GM19452 (cell line): Measurements from ENCODE around the gene OTOF.

Source experiments
- ATAC-seq: cut with Tn5 transposase; IDR thresholded peaks from one replicate; pipeline ENCODE4 v1.9.1; 2021; ENCODE audit not compliant: unreplicated experiment

The OTOF gene

DNA sequence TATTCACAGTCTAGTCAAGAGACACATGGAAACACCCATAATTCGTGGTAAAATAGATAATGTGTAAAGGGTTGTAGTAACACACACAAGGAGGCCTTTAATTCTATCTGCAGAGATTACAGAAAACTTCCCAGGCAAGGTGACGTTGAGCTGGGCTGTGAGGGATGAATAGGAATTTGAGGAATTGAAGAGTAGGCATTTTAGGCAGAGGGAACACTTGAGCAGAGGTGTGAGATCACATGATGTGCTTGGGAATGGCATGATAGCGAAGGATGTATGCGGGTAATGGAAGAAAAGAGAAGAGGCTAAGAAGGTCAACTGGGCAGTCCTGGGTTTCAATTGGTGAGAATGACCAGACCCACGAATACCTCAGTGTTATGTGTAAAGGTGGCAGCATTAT, 56.0 kb downstream of the OTOF start:
- ATAC-seq: no peak

DNA sequence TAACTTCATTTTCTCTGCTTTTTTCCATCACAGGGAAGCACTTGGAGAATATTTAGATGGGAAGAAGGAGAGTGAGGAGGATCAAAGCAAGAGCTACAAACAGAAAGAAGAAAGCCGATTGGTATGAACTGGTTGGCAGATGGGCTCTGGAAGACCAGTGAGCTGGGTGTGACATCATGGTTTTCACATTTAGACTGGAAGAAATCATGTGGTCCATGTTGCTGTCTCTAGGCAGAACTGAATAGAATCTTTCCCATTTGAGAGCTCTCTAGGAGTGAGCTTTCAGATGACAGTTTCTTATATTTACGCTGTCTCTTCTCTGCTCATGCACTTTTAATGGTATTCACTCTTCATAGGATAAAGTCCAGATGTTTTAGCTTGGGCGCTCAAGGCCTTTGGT, 63.6 kb downstream of the OTOF start:
- no peak for ATAC-seq

DNA sequence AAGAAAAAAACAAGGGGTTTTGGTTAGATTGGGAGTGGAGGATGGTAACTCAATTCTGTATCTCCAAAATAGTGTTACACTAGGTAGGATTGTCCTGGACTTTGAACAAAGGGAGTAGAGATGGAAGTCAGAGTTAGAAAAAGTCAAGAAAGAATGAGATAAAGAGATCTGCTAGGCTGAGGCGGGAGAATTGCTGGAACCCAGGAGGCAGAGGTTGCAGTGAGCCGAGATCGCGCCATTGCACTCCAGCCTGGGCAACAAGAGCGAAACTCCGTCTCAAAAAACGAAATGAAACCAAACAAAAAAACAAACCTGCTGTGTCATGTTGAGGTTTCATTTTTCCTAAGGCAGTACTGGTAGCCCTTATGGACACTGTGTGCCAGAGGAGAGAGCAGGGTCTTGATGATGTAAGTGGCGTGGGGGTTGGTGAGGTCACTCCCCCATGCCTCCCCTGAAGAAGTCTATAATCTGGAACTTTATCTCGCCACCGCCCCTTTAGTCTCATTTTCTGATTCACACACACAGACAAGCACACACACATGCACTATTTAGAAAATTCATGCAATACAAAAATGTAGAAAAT, 65.7 kb downstream of the OTOF start:
- no peak for ATAC-seq

DNA sequence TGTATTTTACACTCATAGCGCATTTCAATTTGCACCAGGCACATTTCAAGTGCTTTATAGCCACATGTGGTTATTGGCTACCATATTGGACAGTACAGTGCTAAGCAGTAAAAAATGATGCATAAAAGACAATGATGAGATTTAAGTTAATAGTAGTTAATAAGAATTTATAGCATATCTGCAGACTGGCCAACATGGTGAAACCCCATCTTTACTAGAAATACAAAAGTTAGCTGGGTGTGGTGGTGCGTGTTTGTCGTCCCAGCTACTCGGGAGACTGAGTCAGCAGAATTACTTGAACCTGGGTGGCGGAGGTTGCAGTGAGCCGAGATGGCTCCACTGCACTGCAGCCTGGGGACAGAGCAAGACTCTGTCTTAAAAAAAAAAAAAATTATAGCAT, 66.5 kb downstream of the OTOF start:
- ATAC-seq: no peak

DNA sequence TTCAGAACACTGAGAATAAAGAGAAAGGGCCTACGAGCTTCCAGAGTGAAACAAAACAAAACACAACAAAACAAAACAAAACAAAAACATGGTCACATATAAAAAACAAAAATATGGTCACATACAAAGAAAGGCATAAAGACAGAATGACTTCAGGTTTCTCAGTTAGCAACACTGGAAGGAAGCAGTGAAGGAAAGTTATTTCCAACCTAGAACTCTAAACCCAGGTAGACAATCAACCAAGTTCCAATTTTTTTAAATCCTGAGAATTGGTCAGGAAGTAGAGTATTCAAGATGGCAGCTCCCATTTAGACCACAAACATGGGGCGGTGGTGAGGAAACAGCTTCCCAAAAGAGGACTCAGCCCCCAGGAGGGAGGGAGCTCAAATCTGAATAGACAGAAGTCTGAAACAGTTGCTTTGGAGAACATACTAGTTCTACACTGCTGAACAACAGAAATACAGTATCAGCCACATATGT, 67.1 kb downstream of the OTOF start:
- no peak for ATAC-seq

DNA sequence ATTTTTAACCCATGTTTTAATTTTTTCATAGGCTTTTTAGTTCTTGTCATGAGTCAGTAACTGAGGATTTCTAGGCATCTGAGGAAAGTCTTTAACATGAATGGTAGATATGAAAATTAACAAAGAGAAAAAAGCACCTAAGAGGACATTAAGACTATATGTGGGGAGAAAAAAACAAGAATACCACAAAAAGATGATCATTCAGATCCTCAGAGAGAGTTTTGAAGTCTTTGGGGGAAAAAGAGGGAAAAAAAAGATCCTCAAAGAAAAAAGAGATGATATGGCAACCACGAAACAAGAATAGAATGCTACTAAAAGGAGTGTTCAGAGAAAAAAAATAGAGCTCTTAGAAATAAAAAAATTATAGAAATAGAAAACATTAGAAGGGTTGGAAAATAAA, 68.1 kb downstream of the OTOF start:
- no peak for ATAC-seq

DNA sequence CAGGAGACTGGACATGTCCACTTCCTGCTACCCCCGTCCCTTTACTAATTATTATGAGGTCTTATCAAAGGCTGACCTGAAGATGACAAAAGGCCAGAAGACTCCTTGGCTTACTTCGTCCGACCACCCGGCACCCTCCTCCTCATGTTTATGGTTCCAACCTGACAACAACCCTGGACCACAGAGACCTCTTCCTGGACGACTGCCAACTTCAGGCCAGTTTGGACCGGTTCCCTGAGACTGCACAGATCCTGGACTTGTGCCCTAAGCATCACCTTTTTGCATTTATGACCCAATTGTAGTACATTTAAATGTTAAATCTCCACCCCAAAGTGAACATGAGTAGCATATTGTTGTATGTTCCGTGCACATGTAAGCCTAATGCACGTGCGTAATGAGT, 70.4 kb downstream of the OTOF start:
- ATAC-seq: no peak
